Panc1 (cell line): ENCODE data around the gene SDS. TPM values are rescaled to one million over a fixed set of nuclear protein-coding genes. Genes with fewer than 3 reads are reported as not detected.
A peak's percentile ranks its signal among the peaks of the same experiment; 100 is the strongest.

Source experiments
- ATAC-seq: fragments of 200-7000 bp; cut with Tn5 transposase; 2 replicates; pipeline ENCODE4 v1.9.1; 2020; ENCODE audit warnings: mild to moderate bottlenecking, moderate library complexity
- BruUV-seq: library from RNA; stranded (reverse); fragments of 400-500 nt; replicated peaks from 2 replicates; lab custom pipeline; 2021; lab: Mats Ljungman, UMichigan
- CTCF ChIA-PET: fragments of 300-600 bp; sonication (Branson Sonifier 250); formaldehyde crosslinking; loops from one replicate; lab custom pipeline; 2022; ENCODE audit warnings: antibody characterized with exemption; lab: Charles Lee
- POLR2A ChIA-PET: fragments of 300-600 bp; sonication (Branson Sonifier 250); formaldehyde crosslinking; loops from one replicate; lab custom pipeline; 2022; ENCODE audit warnings: antibody characterized with exemption; lab: Charles Lee
- DNase-seq: peaks from one replicate; pipeline ENCODE4 v3.0.0-alpha.2; 2010; ENCODE audit warnings: low read depth, low spot score
- H3K27ac ChIP-seq: 2 replicates; pipeline ENCODE4 v1.5.1; 2011; ENCODE audit warnings: mild to moderate bottlenecking, low read length, inconsistent platforms
- H3K27me3 ChIP-seq: fragments of 200-500 bp; sonication (Bioruptor generic); 2 replicates; pipeline ENCODE4 v1.6.0; 2014; ENCODE audit warnings: low read length, inconsistent platforms; ENCODE audit not compliant: control insufficient read depth, insufficient read depth
- H3K36me3 ChIP-seq: fragments of 200-500 bp; sonication (Bioruptor generic); 2 replicates; pipeline ENCODE4 v1.5.1; 2014; ENCODE audit warnings: inconsistent platforms, mild to moderate bottlenecking, low read length, moderate library complexity; ENCODE audit not compliant: control insufficient read depth, insufficient read depth
- H3K4me1 ChIP-seq: 2 replicates; pipeline ENCODE4 v1.5.1; 2011; ENCODE audit warnings: inconsistent platforms, mild to moderate bottlenecking, low read length, moderate library complexity; ENCODE audit not compliant: control insufficient read depth, insufficient read depth
- H3K4me3 ChIP-seq, 2 experiments: 2 replicates each; pipeline ENCODE4 v1.5.1; 2011 to 2012; ENCODE audit warnings: low read depth in 2 of 2, low read length in 2 of 2, mild to moderate bottlenecking in 2 of 2, inconsistent platforms in 1 of 2, moderate library complexity in 1 of 2
- H3K9me3 ChIP-seq: fragments of 200-500 bp; sonication (Bioruptor generic); 2 replicates; pipeline ENCODE4 v1.5.1; 2014; ENCODE audit warnings: low read depth, mild to moderate bottlenecking, inconsistent platforms, low read length, moderate library complexity; ENCODE audit not compliant: control insufficient read depth, insufficient read depth
- CTCF ChIP-seq: fragments of 450-650 bp; IDR thresholded peaks from 2 replicates; pipeline ENCODE4 v1.5.1; 2017; ENCODE audit warnings: mild to moderate bottlenecking
- POLR2AphosphoS5 ChIP-seq: IDR thresholded peaks from 2 replicates; pipeline ENCODE4 v1.6.1; 2012; ENCODE audit warnings: mild to moderate bottlenecking, low read depth, low read length, moderate library complexity
- SIN3A ChIP-seq: IDR thresholded peaks from 2 replicates; pipeline ENCODE4 v1.6.1; 2012; ENCODE audit warnings: low read depth, mild to moderate bottlenecking, low read length, moderate library complexity, borderline replicate concordance; ENCODE audit not compliant: insufficient read depth
- TCF7L2 ChIP-seq: IDR thresholded peaks from 2 replicates; pipeline ENCODE4 v1.6.1; 2011; ENCODE audit warnings: mild to moderate bottlenecking, low read depth, low read length, inconsistent platforms
- in situ Hi-C: cut with HindIII; loops from 2 replicates; pipeline ENCODE4 v1.10.0; 2016; ENCODE audit warnings: low sequenced_read_pairs, low pct_unique_long_range_greater_than_20kb
- intact Hi-C: fragments of 100-400 bp; cut with micrococcal nuclease; formaldehyde crosslinking; loops from one replicate; pipeline ENCODE4 v1.10.0; 2022; ENCODE audit not compliant: unreplicated experiment
- total RNA-seq: library from RNA; stranded (reverse); gene quantifications from one replicate; pipeline ENCODE4 v1.2.1, GENCODE V29; 2021; ENCODE audit not compliant: unreplicated experiment
- TF ChIP-seq, protein P1 (sequence below), 2 experiments: IDR thresholded peaks; 2 replicates each; pipeline ENCODE4 v1.6.1; 2011 to 2012; ENCODE audit warnings: low read depth in 2 of 2, control low read depth in 1 of 2, low read length in 1 of 2, mild to moderate bottlenecking in 1 of 2, moderate library complexity in 1 of 2; ENCODE audit not compliant: insufficient read depth in 1 of 2

SDS gene
- total RNA-seq, 1 experiment from 2014 or later = 0.15 TPM

DNA sequence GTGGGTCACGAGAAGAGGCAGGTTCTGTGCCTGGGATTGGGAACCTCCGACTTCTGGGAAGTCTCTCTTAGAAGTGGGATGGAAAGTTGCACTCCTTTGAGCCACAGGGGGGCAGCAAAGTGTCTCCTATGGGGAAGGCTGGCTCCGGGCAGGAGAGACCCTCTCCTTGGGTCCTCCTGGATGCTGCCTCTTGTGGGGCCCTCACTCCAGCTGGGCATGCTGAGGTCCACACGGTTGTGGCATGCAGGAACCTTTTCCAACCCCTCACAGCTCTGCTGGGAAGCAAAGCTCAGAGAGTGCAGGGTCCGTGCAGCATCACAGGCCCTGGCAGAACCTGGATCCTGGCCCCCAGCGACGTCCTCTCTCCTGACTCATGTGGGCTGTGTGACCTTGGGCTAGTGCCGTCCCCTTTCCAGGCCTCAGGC, 35.9 kb upstream of the SDS start:
- Histone ChIP-seq H3K27me3 (peaks cover 5% of the 10 kb centered on the region; the same call in 1 of the 2 replicates), H3K27ac (no peak overlapping the region), H3K36me3 (no peaks in the 10 kb centered on the region), H3K4me1 (no peaks in the 10 kb centered on the region), H3K9me3 (no peaks in the 10 kb centered on the region), H3K4me3 (no peak overlapping the region)
- ChIA-PET CTCF (no interaction called here), POLR2A (no interaction called here)
- in situ Hi-C loops = no loop called here
- ATAC-seq (peak; percentile 82), DNase-seq (no peak)
- no TSS peak for BruUV-seq
- intact Hi-C loops = loop anchor here (5.0 kb wide), 1 partner anchor 473 kb away; no protein-coding TSS in a partner anchor
- TF ChIP-seq CTCF = peak; percentile 87
- TF ChIP-seq POLR2AphosphoS5 = no peak
- no peak for TF ChIP-seq SIN3A

DNA sequence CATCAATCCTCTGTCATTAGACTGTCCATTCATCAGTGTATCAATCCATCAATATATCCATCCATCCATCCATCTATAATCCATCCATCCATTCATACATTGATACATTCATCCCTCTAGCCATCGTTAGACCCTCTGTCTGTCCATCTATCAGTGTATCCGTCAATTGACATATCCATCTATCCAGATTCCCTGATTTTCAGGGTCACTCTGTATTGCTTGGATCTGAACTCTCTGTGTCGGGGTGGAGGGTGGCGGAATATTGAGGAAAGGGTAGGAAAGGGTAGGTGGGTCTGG, 35.6 kb upstream of the SDS start:
- no peaks in the 10 kb centered on the region for H3K9me3 ChIP-seq
- no peaks in the 10 kb centered on the region for H3K4me1 ChIP-seq
- POLR2A ChIA-PET = no interaction called here
- in situ Hi-C loops = no loop called here
- peaks cover 5% of the 10 kb centered on the region; the same call in 1 of the 2 replicates for H3K27me3 ChIP-seq
- H3K4me3 ChIP-seq = no peak overlapping the region
- CTCF ChIA-PET = no interaction called here
- intact Hi-C loops = loop anchor here (5.0 kb wide), 1 partner anchor 473 kb away; no protein-coding TSS in a partner anchor
- no TSS peak for BruUV-seq
- H3K36me3 ChIP-seq = no peaks in the 10 kb centered on the region
- DNase-seq = no peak
- ATAC-seq = no peak
- no peak for TF ChIP-seq SIN3A
- no peak for TF ChIP-seq TCF7L2
- no peak for TF ChIP-seq CTCF
- TF ChIP-seq POLR2AphosphoS5 = no peak
- TF ChIP-seq, protein P1, sequence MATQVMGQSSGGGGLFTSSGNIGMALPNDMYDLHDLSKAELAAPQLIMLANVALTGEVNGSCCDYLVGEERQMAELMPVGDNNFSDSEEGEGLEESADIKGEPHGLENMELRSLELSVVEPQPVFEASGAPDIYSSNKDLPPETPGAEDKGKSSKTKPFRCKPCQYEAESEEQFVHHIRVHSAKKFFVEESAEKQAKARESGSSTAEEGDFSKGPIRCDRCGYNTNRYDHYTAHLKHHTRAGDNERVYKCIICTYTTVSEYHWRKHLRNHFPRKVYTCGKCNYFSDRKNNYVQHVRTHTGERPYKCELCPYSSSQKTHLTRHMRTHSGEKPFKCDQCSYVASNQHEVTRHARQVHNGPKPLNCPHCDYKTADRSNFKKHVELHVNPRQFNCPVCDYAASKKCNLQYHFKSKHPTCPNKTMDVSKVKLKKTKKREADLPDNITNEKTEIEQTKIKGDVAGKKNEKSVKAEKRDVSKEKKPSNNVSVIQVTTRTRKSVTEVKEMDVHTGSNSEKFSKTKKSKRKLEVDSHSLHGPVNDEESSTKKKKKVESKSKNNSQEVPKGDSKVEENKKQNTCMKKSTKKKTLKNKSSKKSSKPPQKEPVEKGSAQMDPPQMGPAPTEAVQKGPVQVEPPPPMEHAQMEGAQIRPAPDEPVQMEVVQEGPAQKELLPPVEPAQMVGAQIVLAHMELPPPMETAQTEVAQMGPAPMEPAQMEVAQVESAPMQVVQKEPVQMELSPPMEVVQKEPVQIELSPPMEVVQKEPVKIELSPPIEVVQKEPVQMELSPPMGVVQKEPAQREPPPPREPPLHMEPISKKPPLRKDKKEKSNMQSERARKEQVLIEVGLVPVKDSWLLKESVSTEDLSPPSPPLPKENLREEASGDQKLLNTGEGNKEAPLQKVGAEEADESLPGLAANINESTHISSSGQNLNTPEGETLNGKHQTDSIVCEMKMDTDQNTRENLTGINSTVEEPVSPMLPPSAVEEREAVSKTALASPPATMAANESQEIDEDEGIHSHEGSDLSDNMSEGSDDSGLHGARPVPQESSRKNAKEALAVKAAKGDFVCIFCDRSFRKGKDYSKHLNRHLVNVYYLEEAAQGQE (IDR thresholded peaks at IDR 0.05; ENCODE audit: insufficient read depth in 1 of 2, low read depth in 2 of 2, low read length in 1 of 2) = no peak
- no peak overlapping the region for H3K27ac ChIP-seq
